Activated CD4-positive, CD25-positive, alpha-beta regulatory T cell treated with anti-CD3 and anti-CD28 coated beads, Interleukin-2, amount 50 U/mL, for 16 hours (primary cell): ENCODE measurements around the gene KIF24.
A peak's percentile ranks its signal among the peaks of the same experiment; 100 is the strongest.
"Not testable (repeated sequence)": the region's sequence is repeated elsewhere in the genome, so short reads cannot be mapped to it uniquely, and the experiment has no call there.

Experiments used
- DNase-seq: peaks from one replicate; pipeline ENCODE4 v3.0.0-alpha.2; 2020; ENCODE audit warnings: low read depth, low spot score

Gene KIF24, protein sequence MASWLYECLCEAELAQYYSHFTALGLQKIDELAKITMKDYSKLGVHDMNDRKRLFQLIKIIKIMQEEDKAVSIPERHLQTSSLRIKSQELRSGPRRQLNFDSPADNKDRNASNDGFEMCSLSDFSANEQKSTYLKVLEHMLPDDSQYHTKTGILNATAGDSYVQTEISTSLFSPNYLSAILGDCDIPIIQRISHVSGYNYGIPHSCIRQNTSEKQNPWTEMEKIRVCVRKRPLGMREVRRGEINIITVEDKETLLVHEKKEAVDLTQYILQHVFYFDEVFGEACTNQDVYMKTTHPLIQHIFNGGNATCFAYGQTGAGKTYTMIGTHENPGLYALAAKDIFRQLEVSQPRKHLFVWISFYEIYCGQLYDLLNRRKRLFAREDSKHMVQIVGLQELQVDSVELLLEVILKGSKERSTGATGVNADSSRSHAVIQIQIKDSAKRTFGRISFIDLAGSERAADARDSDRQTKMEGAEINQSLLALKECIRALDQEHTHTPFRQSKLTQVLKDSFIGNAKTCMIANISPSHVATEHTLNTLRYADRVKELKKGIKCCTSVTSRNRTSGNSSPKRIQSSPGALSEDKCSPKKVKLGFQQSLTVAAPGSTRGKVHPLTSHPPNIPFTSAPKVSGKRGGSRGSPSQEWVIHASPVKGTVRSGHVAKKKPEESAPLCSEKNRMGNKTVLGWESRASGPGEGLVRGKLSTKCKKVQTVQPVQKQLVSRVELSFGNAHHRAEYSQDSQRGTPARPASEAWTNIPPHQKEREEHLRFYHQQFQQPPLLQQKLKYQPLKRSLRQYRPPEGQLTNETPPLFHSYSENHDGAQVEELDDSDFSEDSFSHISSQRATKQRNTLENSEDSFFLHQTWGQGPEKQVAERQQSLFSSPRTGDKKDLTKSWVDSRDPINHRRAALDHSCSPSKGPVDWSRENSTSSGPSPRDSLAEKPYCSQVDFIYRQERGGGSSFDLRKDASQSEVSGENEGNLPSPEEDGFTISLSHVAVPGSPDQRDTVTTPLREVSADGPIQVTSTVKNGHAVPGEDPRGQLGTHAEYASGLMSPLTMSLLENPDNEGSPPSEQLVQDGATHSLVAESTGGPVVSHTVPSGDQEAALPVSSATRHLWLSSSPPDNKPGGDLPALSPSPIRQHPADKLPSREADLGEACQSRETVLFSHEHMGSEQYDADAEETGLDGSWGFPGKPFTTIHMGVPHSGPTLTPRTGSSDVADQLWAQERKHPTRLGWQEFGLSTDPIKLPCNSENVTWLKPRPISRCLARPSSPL (N-terminal part only)

DNA sequence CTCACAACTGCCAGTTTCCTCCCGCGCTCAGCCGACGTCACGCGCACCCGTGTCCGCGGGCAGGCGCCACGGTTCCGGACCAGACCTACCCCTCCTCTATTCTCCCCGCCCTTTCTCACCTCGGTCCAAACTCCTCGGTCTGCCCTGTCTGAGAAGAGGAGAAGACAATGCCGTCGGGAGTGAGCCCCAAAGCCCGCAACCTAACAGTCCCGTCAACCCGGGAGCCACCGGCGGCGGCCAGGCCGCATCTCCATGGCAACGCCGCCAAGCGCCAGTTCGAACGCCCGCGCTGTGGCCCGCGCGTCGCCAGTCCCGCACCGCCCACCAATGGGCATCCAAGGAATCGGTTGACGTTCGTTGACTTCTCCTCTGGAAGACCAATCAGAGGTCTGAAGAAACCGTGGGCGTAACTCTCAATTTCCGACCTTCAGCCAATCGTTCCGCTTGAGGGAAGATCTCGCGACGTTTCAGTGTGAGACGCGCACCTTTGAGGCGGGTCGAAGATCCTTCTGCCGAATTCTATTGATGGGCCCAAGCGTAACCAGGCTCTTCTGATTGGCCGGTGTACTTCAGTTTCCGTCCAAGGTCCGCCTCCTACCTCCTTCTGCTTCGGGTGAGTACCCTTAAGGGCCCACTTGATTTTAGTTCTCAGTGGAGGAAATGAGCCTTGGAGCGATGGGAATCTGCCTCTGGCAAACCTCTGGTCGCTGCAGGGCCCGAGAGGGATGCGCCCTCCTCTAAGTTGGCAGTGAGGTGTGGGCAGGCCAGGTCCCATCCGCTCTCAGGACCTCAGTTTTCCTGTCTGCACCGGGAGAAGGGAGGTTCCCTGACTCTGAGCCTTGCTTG, at the start of gene KIF24, which contains the start of gene NUDT2:
Gene KIF24 (minus strand): TSS at position 282 of the 846 bp plus-strand sequence. CDS start 17,922 bp downstream, outside the sequence.
Gene NUDT2 (plus strand): TSS at position 583 of the 846 bp plus-strand sequence. CDS start 9,471 bp downstream, outside the sequence.
- peak; percentile 94 for DNase-seq

DNA sequence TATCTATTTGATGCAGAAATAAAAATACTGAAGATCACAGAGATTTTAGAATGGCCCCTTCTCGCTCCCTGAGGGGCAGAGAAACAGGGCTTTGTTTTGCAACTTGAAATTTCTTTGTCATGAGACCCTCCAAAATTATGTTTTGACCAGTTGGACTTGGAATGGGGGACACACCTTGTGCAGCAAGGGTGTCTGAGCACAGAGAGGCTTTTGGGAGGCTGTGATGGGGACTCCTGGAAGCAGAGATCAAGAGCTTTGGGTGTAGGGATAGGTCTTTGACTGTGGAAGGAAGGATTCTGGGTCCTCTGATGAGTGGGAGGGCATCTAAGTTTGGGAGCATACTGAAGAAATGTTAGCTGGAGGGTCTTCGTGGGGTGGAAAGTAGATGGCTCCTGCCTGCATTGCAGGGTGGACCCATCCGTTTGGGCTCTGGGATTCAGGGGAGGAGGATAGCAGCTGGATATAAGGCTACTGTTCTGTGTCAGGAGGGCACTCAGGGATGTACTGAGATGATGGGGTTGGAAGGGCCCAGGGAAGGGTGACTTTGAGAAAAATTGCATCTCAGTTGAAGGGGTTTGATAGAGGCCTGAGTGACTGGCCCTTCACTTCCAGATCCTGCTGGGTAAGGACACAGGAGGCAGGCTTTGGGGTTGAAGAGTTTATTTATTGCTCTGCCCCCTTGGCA, 49.5 kb upstream of the KIF24 start:
- DNase-seq, result no peak

DNA sequence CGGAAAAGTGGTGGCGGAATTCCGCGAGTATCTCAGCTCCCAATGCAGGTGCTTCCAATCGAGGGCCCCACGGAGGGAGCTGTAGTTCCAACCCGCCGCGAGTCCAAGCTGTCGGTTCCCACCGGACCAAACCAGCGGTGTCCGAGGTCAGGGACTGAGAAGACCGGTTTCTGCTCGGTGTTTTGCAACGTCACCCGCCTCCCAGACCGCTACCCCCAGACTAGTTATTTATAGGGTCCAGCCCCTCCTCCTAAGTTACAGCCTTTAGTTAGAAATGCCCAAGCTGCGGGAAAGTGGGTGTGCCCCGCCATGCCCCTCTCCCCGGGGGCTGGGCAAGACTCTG, 48.3 kb upstream of the KIF24 start:
- DNase-seq, result no peak

DNA sequence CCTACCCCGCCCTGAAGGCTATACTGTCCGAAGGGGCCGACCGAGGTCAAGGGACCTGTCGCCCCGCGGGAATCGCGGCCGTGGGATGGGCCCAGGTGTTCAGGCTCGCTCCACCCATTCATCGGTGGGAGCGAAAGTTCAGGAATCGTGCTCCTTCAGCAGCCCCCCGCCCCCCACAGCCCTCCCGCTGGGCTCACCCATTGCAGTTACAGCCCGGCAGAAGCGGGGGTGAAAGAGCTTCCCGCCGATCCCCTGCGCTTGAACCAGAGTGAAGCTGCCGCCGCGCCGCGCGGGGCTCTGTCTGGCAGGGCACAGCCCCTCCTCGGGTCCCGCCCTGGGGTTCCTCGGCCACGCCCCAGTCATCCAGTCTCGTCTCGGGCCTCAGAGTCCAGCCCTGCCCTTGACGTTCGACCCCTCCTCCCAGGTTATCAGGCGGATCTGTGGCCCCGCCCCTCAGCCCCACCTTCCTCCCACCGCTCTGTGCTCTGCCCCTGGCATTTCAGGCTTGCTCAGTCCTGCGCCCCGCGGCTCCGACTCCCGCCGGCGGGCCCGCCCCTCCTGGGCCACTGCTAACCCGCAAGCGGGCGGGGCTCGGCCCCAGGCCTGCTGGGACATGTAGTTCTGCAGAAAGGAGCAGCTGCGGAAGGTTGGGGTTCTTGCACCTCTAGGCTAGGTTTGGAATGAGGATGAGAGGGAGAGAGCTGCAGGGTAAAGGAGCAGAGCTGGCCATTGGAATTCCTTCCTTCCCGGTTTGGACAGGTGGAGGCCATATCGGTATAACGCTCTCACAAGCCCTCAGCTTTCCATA, 47.7 kb upstream of the KIF24 start, which contains the start of gene MYORG:
Gene MYORG (minus strand): TSS at position 303 of the 808 bp plus-strand sequence. CDS start 3,955 bp downstream, outside the sequence.
- DNase-seq, result peak; percentile 91

DNA sequence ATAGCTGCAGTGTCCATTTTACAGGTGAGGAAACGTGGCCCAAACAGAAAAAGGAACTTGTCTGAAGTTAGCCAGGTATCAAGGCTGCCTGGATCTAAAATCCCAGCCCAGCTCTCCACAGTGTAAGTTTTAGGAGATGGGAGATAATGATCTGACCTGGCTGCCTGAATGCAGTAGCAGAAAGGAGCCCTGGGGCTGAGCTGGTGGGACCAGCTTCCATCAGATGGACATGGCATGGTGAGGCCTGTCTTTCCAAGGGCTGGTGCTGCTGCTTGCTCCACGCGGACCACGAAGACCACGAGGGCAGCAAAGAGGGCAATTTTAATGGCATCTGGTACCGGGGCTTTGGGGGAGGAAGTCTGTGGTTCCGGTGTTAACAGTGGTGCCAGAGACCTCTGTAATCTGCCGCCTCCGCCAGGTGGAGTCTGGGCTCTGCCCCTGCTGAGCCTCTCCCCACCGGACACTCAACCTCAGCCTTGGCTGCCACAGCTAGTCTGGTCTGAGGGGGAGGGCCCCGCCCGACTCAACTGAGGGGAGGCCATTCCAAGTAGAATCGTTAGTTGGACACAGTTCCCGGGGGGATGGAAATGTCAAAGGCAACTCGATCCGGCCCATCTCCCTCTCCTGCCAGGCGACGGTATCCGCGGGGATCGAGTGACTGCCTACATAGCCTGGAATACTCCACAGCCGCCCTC, 47.0 kb upstream of the KIF24 start:
- no peak for DNase-seq

DNA sequence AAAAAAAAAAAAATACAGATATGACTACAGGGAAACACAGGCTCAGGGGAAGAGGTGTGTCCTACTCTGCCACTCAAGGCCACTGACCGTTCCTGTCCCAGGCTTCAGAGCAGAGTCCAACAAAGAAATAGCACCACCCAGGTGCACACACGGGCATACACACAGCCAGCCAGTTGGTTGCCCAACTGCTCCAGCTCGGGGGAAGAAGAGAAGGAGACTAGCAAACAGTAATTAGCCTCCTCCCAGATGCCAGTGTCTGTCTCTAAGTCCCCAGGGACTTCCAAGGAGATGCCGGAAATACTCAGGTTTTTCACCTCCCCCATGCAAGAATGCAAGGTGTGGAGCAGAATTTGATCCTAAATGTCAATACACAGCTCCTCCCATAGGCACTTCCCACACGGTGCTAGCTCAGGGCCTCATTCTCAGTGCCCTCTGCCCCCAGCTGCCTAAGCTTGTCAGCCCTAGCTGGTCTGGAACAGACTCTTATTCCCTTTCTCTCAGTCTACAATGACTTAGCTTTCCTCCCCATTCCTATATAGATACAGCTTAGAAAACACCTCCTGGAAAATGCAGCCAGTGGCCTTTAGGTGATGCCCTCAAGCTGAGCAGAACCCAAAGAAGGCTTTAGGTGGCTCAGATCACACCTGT, 46.0 kb upstream of the KIF24 start:
- no peak for DNase-seq

DNA sequence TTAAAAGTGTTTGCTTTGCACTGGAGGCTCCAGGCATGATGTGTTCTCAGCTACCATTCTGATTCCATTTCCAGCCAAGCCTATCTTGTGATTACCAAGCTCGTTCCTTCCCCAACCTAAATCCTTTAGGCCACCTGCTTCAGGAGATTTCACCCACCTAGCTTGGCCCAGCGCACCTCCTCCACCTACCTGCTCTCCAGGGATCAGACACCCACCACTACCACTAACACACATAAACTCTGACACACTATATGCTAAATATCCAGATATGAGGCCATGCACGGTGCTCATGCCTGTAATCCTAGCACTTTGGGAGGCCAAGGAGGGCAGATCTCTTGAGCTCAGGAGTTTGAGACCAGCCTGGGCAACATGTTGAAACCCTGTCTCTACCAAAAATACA, 45.3 kb upstream of the KIF24 start:
- no peak for DNase-seq

DNA sequence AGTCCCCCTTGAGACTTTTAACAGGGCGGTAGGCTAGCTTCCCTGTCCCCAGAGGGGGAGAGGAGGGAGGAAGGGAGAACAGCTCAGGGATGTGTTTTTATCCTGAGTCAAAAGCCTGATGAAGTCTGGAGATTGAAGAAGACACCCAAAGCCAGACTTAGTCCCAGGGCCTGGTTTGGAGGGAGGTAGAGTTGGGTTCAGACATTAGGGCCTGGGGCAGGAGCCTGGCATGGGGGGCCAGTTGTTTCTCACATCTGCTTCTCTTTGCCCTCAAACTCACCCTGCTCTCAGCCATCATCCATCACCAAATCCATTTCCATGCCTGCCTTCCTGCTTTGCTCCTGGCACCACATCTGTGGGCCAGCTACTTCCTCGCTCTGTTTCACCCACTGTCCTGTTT, 44.7 kb upstream of the KIF24 start:
- DNase-seq, result no peak

DNA sequence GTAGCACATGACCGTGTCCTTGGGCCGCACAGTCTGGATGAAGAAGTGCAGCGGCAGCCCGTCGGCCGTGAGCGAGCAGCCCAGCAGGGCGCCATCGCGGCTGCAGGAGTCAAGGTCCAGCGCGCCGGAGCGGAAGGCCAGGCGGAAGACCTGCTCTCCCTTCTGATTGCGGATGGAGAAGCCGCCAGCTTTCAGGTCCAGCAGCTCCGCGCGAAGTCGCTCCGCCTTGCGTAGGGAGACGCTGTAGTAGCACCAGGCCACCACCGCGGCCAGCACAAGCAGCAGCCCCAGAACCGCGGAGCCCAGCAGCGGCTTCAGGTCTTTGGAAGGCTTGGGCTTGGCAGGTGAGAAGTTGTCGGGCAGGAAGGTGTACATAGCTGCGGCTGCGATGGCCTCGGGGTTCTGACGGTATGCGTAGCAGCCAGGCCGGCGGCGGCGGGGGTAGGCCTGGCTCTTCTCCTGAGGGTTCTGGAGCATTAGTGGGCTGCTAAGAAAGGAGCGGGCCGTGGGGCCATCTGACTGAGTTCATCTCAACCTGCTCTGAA, 43.5 kb upstream of the KIF24 start:
- DNase-seq, result no peak

DNA sequence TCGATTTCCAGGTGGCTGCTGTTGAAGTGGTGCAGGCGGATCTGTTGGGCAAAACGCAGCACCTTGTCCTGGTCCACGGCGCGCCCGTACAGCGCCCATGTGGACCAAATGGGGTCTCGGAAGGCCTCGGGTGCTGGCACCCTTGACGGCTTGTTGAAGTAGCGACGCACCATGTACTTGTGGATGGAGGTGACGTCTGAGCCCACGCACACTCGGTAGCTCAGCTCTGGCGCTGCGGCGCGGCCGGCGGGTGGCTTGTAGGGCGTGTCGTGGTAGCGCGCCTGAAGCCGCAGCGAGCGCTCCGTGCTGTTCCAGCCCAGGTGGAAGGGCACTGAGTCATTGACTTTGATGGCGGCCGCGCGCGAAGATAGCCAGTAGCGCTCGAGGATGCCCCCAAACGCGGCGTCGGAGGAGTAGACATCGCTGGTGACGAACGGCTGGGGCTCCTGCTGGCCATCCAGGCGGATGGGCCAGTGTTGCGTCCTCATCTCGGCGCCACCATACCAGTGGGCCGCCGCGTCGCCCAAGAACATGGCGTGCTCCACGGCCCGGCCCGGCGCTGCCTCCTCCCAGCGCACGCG, 42.9 kb upstream of the KIF24 start:
- no peak for DNase-seq

DNA sequence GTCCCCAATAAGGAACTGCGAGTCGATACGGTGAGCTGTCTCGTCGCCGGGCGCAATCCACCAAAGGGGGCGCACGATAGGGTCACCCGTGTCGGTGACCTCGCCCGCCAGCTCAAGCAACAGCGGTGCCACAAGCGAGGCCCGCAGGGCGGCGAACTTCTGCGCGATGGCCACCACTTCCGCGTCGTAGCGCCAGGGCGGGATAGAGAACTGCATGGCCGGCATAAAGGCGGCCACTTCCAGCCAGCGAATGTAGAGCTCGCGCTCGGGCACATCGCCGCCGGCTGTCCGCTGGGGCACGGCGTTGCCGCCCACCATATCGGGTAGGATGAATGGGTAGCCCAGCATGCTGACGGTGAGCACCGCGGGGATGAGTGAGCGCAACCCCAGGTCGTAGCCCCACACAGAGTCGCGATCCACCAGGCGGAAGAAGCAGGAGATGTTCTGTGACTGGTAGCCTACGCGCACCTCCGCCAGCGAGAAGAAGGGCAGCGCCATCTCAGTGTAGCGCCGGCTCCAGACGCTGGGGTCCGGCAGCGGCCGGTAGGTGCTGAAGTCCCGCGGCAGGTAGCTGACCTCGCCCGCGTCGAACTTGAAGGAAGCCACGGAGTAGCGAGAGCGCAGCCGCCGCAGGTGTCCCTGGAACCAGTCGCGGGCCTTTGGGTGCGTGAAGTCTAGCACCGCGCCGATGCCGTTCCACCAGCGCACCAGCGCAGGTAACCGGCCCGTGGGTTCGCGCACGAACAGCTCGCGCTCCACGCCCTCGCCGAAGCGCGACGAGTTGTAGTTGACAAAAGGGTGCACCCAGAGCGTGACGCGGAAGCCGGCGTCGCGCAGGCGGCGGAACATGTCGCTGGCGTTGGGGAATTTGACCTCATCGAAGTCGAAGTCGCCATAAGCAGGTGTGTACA, 42.2 kb upstream of the KIF24 start:
- DNase-seq, result no peak

DNA sequence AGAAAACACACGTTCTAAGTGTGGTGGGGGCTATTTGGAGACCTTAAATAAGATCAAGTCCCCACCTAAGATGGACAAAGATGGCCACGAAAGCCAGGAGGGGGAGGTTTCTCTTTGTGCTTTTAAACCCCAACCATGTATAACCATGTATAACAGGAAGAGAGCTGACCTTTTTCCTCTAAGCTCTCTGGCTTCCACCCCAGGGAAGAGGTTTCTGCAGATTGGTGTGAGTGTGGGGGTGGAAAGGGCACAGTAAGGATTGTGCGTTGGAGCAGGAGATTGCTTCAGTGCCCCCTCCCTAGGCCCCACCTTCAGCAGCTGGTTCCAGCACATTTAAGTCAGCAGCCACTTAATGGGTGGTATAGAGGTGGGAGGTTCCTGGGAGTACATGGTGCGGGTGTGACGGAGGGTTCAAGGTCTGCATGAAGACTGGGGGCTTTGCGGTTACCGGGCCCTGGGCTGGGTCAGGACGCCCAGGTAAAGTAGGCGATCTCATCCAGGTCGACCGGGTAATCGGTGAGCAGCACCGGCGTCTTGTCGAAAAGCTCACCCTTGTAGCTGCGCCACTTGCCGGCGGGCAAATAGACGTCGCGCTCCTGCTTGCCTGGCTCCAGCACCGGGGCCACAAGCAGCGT, 41.4 kb upstream of the KIF24 start:
- DNase-seq, result no peak

DNA sequence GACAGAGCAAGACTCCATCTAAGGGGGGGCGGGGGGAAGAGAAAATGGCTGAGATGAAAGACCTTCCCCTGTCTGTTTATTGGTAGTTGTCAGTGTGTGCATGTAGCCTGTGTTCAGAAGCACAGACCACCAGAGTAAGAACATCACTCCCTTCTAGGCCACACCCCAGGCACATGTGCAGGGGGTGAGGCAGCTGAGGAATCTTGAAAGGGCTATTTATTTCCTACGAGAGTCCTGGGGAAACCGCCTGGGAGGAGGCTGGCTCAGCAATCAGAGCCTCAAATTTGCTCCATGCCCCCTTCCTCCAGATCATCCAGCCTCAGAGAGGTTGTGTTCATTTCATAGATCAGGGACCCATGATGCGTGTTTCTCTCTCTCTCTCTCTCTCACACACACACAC, 40.6 kb upstream of the KIF24 start:
- no peak for DNase-seq

DNA sequence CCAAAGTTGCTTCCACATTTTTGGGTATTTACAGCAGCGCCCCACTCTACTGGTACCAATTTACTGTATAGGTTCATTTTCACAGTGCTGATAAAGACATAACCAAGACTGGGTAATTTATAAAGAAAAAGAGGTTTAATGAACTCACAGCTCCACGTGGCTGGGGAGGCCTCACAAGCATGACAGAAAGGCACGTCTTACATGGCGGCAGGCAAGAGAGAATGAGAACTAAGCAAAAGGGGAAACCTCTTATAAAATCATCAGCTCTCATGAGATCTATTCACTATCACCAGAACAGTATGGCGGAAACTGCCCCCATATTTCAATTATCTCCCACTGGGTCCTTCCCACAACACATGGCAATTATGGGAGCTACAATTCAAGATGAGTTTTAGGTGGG, 39.7 kb upstream of the KIF24 start:
- DNase-seq, result not testable (repeated sequence)

DNA sequence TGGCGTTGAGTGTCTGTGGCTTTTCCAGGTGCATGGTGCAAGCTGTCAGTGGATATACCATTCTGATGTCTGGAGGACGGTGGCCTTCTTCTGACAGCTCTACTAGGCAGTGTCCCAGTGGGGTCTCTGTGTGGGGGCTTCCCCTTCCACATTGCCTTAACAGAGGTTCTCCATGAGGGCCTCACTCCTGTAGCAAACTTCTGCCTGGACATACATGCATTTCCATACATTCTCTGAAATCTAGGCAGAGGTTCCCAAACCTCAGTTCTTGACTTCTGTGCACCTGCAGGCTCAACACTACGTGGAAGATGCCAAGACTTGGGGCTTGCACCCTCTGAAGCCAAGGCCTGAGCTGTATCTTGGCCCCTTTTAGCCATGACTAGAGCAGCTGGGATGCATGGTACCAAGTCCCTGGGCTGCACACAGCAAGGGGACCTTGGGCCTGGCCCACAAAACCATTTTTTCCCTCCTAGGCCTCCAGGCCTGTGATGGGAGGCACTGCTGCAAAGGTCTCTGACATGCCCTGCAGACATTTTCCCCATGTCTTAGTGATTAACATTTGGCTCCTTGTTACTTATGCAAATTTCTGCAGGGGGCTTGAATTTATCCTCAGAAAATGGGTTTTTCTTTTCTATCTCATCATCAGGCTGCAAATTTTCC, 38.8 kb upstream of the KIF24 start:
- DNase-seq, result not testable (repeated sequence)
